Peyer's patch (tissue), 4 donors: ENCODE results near the gene LCLAT1. TPM values are rescaled to one million over a fixed set of nuclear protein-coding genes. Genes with fewer than 3 reads are reported as not detected.

Experiments used
- DNase-seq, 3 donors: peaks; one replicate each; pipeline ENCODE4 v3.0.0-alpha.2; 2017 to 2019
- H3K27ac ChIP-seq, 4 donors: fragments of 200-600 bp; sonication (generic); one replicate each; pipeline ENCODE4 v1.5.1; 2016 to 2019
- H3K27me3 ChIP-seq, 2 donors: fragments of 200-600 bp; sonication (generic); one replicate each; pipeline ENCODE4 v1.5.1; 2019
- H3K36me3 ChIP-seq, 3 donors: fragments of 200-600 bp; sonication (generic); one replicate each; pipeline ENCODE4 v1.5.1; 2016 to 2019
- H3K4me1 ChIP-seq, 4 donors: fragments of 200-600 bp; sonication (generic); one replicate each; pipeline ENCODE4 v1.5.1; 2016 to 2019
- H3K4me3 ChIP-seq, 4 donors: fragments of 200-600 bp; sonication (generic); 1 replicate in 3 of 4; 2 replicates in 1 of 4; pipeline ENCODE4 v1.5.1; 2016 to 2019; ENCODE audit warnings: mild to moderate bottlenecking in 1 of 4
- H3K9me3 ChIP-seq, 4 donors: fragments of 200-600 bp; sonication (generic); one replicate each; pipeline ENCODE4 v1.5.1; 2016 to 2019; ENCODE audit warnings: mild to moderate bottlenecking in 1 of 4
- CTCF ChIP-seq, 6 experiments: fragments of 450-650 bp in 4 of 6; fragments of 200-600 bp in 2 of 6; sonication (generic) in 1 of 6; IDR thresholded peaks; one replicate each; pipeline ENCODE4 v1.5.1; 2017 to 2019; ENCODE audit warnings: antibody characterized with exemption in 6 of 6, mild to moderate bottlenecking in 3 of 6, moderate library complexity in 1 of 6
- POLR2A ChIP-seq, 2 donors: fragments of 450-650 bp; IDR thresholded peaks; one replicate each; pipeline ENCODE4 v1.5.1; 2017; ENCODE audit warnings: antibody characterized with exemption in 2 of 2, mild to moderate bottlenecking in 2 of 2, moderate library complexity in 2 of 2
- total RNA-seq, 4 donors: library from RNA; depleted of rRNA; stranded (reverse); fragments of >200 nt; gene quantifications; one replicate each; pipeline ENCODE4 v1.1.0, GENCODE V29; 2016

Gene LCLAT1
- total RNA-seq, 4 donors from 2014 or later: 10.7 to 60.8 (median 24.9) TPM

GRCh38 chr2:30677231-30677630, 230.2 kb downstream of the LCLAT1 start:
- Histone ChIP-seq H3K4me1 (no peaks in the 10 kb centered on the region), H3K27me3 (no peaks in the 10 kb centered on the region), H3K4me3 (no peak overlapping the region), H3K9me3 (no peaks in the 10 kb centered on the region), H3K27ac (no peak overlapping the region), H3K36me3 (no peaks in the 10 kb centered on the region)
- no peak for TF ChIP-seq POLR2A (IDR thresholded peaks at IDR 0.05)
- TF ChIP-seq CTCF (IDR thresholded peaks at IDR 0.05): no peak
- DNase-seq: no peak

GRCh38 chr2:30677861-30678385, 230.9 kb downstream of the LCLAT1 start:
- Histone ChIP-seq H3K36me3 (no peaks in the 10 kb centered on the region), H3K27me3 (no peaks in the 10 kb centered on the region), H3K27ac (no peak overlapping the region), H3K4me3 (no peak overlapping the region), H3K4me1 (no peaks in the 10 kb centered on the region), H3K9me3 (no peaks in the 10 kb centered on the region)
- no peak for DNase-seq
- no peak for TF ChIP-seq POLR2A (IDR thresholded peaks at IDR 0.05)

GRCh38 chr2:30678410-30679137, 231.5 kb downstream of the LCLAT1 start:
- Histone ChIP-seq H3K36me3 (no peaks in the 10 kb centered on the region), H3K9me3 (no peaks in the 10 kb centered on the region), H3K4me3 (no peak overlapping the region), H3K4me1 (no peaks in the 10 kb centered on the region), H3K27ac (no peak overlapping the region), H3K27me3 (no peaks in the 10 kb centered on the region)
- TF ChIP-seq CTCF (IDR thresholded peaks at IDR 0.05) (no peak), POLR2A (IDR thresholded peaks at IDR 0.05) (no peak)
- DNase-seq: no peak

GRCh38 chr2:30679426-30680088, 232.5 kb downstream of the LCLAT1 start:
- no peak for DNase-seq
- TF ChIP-seq POLR2A (IDR thresholded peaks at IDR 0.05) (no peak), CTCF (IDR thresholded peaks at IDR 0.05) (no peak)
- no peaks in the 10 kb centered on the region for H3K36me3 ChIP-seq
- H3K4me3 ChIP-seq: no peak overlapping the region
- H3K27me3 ChIP-seq: no peaks in the 10 kb centered on the region
- no peaks in the 10 kb centered on the region for H3K4me1 ChIP-seq
- H3K9me3 ChIP-seq: no peaks in the 10 kb centered on the region
- no peak overlapping the region for H3K27ac ChIP-seq

GRCh38 chr2:30680121-30680520, 233.1 kb downstream of the LCLAT1 start:
- Histone ChIP-seq H3K27me3 (no peaks in the 10 kb centered on the region), H3K4me1 (no peaks in the 10 kb centered on the region), H3K27ac (no peak overlapping the region), H3K36me3 (no peaks in the 10 kb centered on the region), H3K4me3 (no peak overlapping the region), H3K9me3 (no peaks in the 10 kb centered on the region)
- TF ChIP-seq CTCF (IDR thresholded peaks at IDR 0.05): no peak
- TF ChIP-seq POLR2A (IDR thresholded peaks at IDR 0.05): no peak
- no peak for DNase-seq

GRCh38 chr2:30681022-30681421, 234.0 kb downstream of the LCLAT1 start:
- no peak for DNase-seq
- H3K27ac ChIP-seq: no peak overlapping the region
- no peak overlapping the region for H3K4me3 ChIP-seq
- no peaks in the 10 kb centered on the region for H3K9me3 ChIP-seq
- TF ChIP-seq CTCF (IDR thresholded peaks at IDR 0.05) (no peak), POLR2A (IDR thresholded peaks at IDR 0.05) (no peak)
- no peaks in the 10 kb centered on the region for H3K36me3 ChIP-seq
- H3K4me1 ChIP-seq: no peaks in the 10 kb centered on the region
- H3K27me3 ChIP-seq: no peaks in the 10 kb centered on the region
